Mononuclear cell (primary cell): ENCODE data around the gene FN1. TPM values are rescaled to one million over a fixed set of nuclear protein-coding genes. Genes with fewer than 3 reads are reported as not detected.

ENCODE experiments used
- H3K27me3 ChIP-seq: 2 replicates; pipeline ENCODE4 v1.6.0; 2011; ENCODE audit warnings: low read length, control low read depth; ENCODE audit not compliant: insufficient read depth
- H3K4me1 ChIP-seq: 2 replicates; pipeline ENCODE4 v1.5.1; 2011; ENCODE audit warnings: mild to moderate bottlenecking, low read length, control low read depth; ENCODE audit not compliant: insufficient read depth
- H3K4me3 ChIP-seq: 2 replicates; pipeline ENCODE4 v1.5.1; 2011; ENCODE audit warnings: mild to moderate bottlenecking, low read length, moderate library complexity
- H3K9me3 ChIP-seq: 2 replicates; pipeline ENCODE4 v1.5.1; 2011; ENCODE audit warnings: low read depth, mild to moderate bottlenecking, control low read depth, low read length
- total RNA-seq: library from RNA; depleted of rRNA; stranded (reverse); fragments of >200 nt; gene quantifications from one replicate; pipeline ENCODE4 v1.2.3, GENCODE V29; 2012

FN1 gene
- total RNA-seq, 1 donor = 4.6 TPM

DNA sequence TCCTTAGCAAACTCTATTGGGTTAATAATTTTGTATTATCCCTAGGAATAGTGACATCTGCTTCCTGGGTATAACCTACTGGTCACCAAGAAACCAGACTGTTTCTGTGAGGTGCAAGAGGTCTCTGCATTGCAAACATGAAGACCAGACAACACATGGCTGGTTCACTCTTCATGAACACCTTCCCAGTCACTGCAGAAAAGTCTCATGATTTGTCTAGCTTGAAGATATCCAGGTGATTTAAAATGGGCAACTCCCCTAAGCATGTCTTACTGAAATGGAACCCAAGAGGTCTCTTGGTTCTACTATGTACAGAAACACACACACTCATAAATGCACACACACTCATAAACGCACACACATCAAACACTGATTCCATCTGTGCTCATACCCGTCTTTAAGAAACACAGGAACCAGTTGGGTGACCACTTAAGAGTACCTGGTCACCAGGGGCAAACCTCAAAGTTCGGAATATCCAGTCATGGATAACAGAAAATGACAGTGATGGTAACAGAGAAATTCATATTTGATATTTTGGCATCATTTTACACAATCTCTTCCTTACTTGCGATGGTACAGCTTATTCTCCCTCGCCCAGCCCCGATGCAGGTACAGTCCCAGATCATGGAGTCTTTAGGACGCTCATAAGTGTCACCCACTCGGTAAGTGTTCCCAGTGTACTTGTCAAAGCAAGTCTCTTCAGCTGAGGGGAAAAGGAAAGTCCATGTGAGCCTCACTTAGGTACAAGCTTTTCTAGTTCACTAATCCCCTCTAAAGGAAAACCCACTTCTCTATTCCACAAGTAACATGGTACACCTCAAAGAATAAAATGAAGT is 2.9 kb downstream of the FN1 start:
- Histone ChIP-seq H3K4me1 (peaks cover 18% of the 10 kb centered on the region), H3K4me3 (no peak overlapping the region), H3K9me3 (no peaks in the 10 kb centered on the region), H3K27me3 (peaks cover 83% of the 10 kb centered on the region)

DNA sequence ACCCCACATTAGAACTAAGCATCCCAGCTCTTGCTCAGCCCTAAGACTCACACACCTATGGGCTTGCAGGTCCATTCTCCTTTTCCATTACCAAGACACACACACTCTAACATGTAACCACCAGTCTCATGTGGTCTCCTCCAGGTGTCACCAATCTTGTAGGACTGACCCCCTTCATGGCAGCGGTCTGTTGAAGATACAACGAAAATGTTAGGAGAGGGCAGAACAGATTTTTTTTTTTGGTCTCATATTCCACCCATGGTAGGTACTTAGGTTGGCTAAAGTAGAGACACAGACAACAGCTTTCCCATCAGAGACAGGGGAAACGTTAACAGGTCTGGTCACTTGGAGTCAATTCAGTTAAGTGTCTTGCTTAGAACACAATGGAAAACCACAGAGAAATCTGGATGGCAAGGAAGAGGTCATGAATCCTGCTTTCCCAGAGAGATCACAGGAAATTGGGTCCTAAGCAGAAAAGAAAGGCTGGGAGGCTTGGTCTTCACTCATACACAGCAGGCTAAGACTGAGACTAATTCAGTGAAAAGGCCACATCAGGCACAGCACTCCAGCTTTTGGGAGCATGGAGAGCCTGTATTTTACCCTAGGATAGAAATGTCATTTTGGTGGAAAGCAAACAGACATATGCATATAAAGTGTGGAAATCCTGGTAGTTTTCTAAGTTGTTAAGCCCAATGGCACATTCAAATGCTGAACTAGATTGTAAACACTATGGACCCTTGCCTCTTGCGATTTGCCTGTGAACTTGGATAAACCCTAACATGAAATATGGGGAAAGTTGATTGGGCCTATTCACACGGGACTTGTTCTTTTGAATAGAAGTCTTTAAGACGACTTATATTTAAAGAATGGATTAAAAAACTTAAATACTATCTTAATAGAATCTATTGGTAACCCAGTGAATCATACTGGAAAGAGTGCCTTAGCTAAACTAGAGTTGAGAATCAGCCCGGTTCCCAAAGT is 3.8 kb downstream of the FN1 start:
- no peak overlapping the region for H3K4me3 ChIP-seq
- H3K9me3 ChIP-seq = no peaks in the 10 kb centered on the region
- peaks cover 18% of the 10 kb centered on the region for H3K4me1 ChIP-seq
- H3K27me3 ChIP-seq = peaks cover 74% of the 10 kb centered on the region

DNA sequence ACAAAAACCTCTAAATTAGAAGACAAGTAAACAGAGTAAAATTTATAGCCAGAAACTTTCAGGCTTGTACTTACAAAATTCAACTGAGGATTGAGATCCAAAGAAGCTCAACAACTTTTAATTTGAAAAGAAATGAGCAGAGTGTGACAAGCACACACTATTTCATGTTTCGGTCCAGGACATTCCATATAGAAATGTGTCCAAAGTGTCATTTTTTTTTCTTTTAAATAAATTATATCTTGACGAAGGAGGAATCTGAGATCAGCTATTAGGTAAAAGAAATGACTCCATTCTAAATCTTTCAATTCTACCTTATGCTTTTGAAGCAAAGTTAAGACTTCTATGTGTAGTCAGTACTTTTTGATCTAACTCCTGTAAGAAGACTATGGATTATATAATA is 4.6 kb downstream of the FN1 start:
- H3K9me3 ChIP-seq = no peaks in the 10 kb centered on the region
- no peak overlapping the region for H3K4me3 ChIP-seq
- H3K27me3 ChIP-seq = peaks cover 67% of the 10 kb centered on the region
- peaks cover 10% of the 10 kb centered on the region for H3K4me1 ChIP-seq

DNA sequence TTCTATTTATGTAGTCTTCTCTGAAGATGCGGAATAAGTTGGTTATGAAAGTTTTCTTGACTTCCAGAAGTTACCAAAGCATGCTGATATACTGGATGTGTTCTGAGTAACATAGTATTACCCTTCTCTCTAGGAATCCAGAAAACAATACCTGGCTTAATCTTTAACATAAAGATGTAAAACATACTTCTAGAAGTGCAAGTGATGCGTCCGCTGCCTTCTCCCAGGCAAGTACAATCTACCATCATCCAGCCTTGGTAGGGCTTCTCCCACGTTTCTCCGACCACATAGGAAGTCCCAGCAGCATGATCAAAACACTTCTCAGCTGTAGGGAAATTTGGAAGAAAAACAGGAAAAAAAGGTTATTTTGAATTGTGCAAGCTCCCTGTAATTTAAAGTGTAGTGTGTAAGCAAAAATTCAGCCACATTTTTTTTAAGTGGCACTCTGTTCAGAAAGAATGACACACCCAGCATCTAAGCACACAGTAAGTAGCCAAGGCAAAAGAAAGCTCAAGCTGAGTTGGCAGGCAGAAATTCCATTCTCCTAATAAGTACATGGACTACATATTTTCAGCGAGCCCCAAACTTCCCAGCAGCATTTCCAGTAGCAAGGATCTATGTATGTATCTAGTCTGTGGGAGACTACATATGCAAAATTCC is 5.2 kb downstream of the FN1 start:
- peaks cover 6% of the 10 kb centered on the region for H3K4me1 ChIP-seq
- peaks cover 64% of the 10 kb centered on the region for H3K27me3 ChIP-seq
- no peak overlapping the region for H3K4me3 ChIP-seq
- H3K9me3 ChIP-seq = no peaks in the 10 kb centered on the region

DNA sequence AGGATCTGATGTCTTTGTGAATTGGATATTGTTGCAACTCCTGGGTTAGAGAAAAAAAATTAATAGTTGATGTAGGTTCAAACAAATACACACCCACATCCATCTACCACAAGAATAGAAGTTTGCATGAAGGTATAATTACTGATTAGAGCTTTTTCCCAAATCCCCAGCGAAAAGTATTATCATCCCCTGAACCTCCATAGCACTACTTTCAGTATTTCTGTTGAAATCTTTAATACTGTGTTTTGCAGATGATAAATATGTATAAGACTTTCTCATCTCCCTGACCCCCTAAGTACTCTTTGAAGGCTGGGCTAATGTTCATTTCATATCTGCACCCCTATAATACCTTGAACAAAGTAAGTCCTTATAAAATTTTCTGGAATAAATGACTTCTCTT is 6.4 kb downstream of the FN1 start:
- Histone ChIP-seq H3K4me3 (no peak overlapping the region), H3K4me1 (no peaks in the 10 kb centered on the region), H3K9me3 (no peaks in the 10 kb centered on the region), H3K27me3 (peaks cover 51% of the 10 kb centered on the region)

DNA sequence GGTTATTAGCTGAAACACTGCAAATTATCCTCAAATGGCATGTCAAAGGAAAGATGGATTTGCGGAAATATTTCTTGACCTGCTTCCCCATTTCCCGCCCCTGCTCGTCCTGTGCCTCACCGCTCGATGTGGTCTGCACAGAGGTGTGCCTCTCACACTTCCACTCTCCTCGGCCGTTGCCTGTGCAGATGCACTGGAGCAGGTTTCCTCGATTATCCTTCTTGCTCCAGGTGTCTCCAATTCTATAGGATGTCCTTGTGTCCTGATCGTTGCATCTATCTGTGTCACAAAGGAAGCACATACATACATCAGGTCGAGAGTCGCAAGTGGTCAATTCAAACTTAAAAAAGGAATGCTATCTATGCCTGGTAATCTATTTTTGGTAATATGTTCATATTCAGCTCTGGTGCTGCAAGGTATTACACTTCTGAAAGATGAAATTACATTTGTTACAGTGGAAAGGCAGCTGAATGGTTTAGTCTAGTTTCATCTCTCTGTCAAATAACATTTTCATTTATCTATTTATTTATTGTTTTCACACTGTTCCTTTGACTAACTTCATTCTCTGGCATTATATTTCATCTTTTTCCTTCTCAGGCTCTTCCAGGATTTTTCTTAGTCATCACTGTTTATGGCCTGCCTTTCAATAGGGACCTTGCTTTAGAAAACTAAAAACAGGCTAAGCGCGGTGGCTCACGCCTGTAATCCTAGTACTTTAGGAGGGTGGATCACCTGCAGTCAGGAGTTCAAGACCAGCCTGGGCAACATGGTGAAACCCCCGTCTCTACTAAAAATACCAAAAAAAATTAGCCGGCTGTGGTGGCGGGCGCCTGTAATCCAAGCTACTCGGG is 7.6 kb downstream of the FN1 start:
- no peaks in the 10 kb centered on the region for H3K4me1 ChIP-seq
- H3K4me3 ChIP-seq = no peak overlapping the region
- peaks cover 40% of the 10 kb centered on the region for H3K27me3 ChIP-seq
- no peaks in the 10 kb centered on the region for H3K9me3 ChIP-seq

DNA sequence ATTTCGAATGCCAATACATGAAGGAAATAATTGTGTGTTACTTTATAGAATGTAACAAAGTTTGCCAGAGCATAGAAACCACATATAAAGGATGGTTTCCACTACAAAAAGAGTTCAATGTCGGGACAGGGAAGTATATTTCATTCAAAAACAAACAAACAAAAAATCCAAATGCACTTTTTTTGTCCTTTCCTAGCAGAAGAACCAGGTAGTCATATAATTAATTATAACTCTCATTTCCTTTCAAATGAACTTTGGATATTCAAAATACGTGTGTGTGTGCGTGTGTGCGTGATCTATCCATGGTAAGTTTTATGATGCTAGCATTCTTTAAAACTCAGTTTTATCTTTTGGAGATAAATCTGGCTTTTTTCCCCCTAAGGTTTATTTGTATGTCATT is 8.3 kb downstream of the FN1 start:
- Histone ChIP-seq H3K9me3 (no peaks in the 10 kb centered on the region), H3K4me3 (no peak overlapping the region), H3K27me3 (peaks cover 35% of the 10 kb centered on the region), H3K4me1 (no peaks in the 10 kb centered on the region)

DNA sequence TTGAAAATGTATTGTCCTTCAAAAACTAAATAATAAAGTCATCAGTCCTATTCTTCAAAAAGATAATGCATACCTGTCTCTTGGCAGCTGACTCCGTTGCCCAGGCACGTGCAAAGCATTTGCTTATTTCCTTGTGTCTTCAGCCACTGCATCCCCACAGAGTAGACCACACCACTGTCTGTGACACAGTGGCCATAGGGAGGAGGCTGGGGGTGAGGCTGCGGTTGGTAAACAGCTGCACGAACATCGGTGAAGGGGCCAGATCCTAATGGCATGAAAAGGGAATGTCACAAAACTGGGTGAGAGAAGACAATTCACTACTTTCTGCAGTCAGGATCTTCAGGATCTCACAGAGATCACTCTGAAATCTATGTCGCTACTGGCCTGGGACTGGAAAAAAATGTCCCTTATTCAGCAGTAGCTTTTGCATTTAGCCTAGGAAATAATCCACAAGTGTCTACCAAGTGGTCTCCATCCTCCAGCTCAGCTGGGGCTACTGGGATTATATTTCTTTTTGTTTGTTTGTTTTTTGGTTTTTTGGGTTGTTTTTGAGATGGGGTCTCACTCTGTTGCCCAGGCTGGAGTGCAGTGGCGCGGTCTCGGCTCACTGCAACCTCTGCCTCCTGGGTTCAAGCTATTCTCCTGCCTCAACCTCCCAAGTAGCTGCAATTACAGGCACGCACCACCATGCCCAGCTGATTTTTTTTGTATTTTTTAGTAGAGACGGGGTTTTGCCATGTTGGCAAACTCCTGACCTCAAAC is 10.7 kb downstream of the FN1 start:
- no peaks in the 10 kb centered on the region for H3K4me1 ChIP-seq
- peaks cover 18% of the 10 kb centered on the region for H3K27me3 ChIP-seq
- no peak overlapping the region for H3K4me3 ChIP-seq
- H3K9me3 ChIP-seq = no peaks in the 10 kb centered on the region

DNA sequence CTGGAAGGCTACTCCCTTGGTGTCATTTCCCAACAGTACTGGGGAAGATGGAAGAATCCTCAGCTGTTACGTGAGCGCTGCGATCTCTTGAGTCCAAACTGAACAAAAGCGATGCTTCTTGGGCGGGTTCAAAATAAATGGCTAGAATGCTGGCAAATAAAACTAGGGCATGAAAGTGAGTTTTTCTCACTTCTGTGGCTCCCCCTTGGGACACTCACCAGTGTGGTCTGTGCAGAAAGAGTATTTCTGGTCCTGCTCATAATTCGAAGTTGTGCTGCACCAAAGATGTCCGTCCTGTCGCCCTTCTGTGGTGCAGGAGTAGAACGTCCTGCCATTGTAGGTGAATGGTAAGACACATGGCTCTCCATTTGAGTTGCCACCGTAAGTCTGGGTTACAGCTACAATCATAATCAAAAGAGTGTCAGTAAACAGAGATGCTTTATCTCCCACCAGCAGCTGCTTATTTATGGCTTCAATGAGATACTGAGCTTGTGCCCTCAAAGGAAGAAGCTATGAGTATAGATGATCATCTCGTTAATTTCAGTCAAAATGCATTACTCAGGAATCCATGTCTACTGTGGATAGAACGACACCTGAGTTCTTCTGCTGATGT is 11.8 kb downstream of the FN1 start:
- Histone ChIP-seq H3K4me1 (no peaks in the 10 kb centered on the region), H3K9me3 (no peaks in the 10 kb centered on the region), H3K4me3 (no peak overlapping the region), H3K27me3 (peaks cover 9% of the 10 kb centered on the region)

DNA sequence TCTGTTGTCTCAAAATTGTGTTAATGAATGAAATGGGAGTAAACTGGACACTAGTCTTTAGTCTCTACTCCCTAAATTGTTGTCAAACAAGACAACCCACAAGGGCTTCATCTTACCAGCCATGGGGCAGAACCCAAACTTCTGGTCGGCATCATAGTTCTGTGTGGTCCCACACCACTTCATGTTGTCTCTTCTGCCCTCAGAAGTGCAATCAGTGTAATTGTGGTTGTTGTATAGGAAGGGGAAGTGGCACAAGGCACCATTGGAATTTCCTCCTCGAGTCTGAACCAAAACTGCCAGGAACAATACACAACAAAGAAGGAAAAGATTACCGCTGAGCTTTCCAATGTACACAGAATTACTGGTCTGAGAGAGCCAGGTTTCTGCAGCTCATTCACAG is 12.6 kb downstream of the FN1 start:
- Histone ChIP-seq H3K4me1 (no peaks in the 10 kb centered on the region), H3K4me3 (no peak overlapping the region), H3K27me3 (peaks cover 10% of the 10 kb centered on the region), H3K9me3 (no peaks in the 10 kb centered on the region)

DNA sequence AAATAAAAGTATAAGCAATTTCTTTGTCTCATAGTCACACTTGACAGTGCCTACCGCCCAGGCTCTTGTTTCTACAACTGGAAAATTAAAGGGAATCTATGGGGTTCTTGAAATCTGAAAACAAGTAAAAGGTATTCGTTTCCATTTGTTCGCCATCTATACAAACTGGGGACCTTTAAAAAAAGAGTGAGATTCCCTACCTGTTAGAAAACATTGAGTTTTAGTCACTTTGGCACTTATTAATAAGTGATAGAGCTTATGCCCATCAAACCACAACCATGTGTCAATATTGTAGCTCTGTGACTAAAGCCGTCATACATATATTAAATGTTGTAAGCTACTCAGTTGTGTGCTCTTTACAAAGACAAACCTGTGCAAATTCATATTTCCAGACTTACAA is 13.2 kb downstream of the FN1 start:
- H3K4me1 ChIP-seq = no peaks in the 10 kb centered on the region
- H3K27me3 ChIP-seq = peaks cover 10% of the 10 kb centered on the region
- no peaks in the 10 kb centered on the region for H3K9me3 ChIP-seq
- H3K4me3 ChIP-seq = no peak overlapping the region

DNA sequence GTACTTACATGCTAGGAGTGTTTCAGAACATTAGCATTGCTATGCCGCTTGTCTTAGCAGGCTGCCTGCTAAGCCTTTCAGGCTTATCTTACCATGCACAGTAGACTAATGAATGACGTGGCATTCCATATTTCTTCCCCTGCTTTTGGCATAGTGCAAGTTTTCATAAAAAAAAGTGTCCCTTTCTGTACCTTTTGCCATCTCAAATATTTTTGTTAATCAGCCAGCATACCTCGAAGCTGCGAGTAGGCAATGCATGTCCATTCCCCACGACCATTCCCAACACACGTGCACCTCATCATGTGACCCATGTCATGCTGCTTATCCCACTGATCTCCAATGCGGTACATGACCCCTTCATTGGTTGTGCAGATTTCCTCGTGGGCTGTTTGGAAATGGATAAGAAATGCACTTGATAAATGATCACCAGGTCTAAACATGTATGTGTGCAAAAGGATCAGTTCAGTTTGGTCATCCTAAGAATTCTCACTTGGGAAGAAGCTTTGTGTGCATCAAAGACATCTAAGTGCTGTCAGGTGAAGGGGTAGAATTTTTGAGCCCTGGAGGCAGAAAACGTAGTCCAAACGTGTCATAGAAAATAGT is 13.9 kb downstream of the FN1 start:
- H3K27me3 ChIP-seq = peaks cover 14% of the 10 kb centered on the region
- H3K9me3 ChIP-seq = no peaks in the 10 kb centered on the region
- H3K4me3 ChIP-seq = no peak overlapping the region
- H3K4me1 ChIP-seq = no peaks in the 10 kb centered on the region

DNA sequence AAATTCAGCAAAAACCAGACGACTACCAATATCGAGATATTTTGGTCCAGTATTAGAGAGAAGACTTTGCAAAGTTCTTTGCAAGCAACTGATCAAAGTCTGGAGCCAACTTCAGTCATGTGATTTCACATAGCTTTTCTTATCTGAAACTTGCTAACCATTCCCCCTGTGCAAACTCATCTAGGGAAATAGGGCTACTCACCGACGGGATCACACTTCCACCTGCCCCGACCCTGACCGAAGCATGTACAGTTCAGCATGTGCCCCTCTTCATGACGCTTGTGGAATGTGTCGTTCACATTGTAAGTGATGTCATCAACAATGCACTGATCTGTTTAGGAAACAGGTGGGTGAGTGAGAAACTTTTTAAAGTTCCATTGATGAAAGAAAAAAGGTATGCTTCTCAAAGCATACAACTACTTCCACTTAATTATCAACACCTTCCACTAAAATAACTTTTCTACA is 15.4 kb downstream of the FN1 start:
- Histone ChIP-seq H3K9me3 (no peaks in the 10 kb centered on the region), H3K27me3 (peaks cover 14% of the 10 kb centered on the region), H3K4me1 (no peaks in the 10 kb centered on the region), H3K4me3 (no peak overlapping the region)
